SK-N-SH (cell line): ENCODE results near the gene MCRS1. TPM values are rescaled to one million over a fixed set of nuclear protein-coding genes. Genes with fewer than 3 reads are reported as not detected.

Source experiments
- CTCF ChIA-PET: fragments of 300-600, 350-600 bp; formaldehyde crosslinking; extraction: SDS; loops from one replicate; lab custom pipeline; 2021; lab: Yijun Ruan, JAX
- POLR2A ChIA-PET: fragments of 350-600 bp; sonication (Branson Sonifier 250); formaldehyde crosslinking; extraction: SDS; loops from one replicate; lab custom pipeline; 2020; ENCODE audit warnings: antibody characterized with exemption, inconsistent platforms; lab: Yijun Ruan, JAX
- DNase-seq: peaks from one replicate; pipeline ENCODE4 v3.0.0; 2012
- H2AFZ ChIP-seq: fragments of 200-600 bp; sonication (generic); 2 replicates; pipeline ENCODE4 v1.8.1; 2016; ENCODE audit warnings: antibody characterized with exemption, mild to moderate bottlenecking, low read depth
- H3F3A ChIP-seq: fragments of 200-600 bp; sonication (generic); replicated peaks from 2 replicates; pipeline ENCODE3; 2016; ENCODE audit warnings: antibody characterized with exemption, mild to moderate bottlenecking; ENCODE audit not compliant: insufficient read depth
- H3K27ac ChIP-seq, 2 experiments: fragments of 200-500 bp in 1 of 2; fragments of 200-600 bp in 1 of 2; sonication (Bioruptor generic) in 1 of 2; sonication (generic), shearing (Covaris generic) in 1 of 2; 2 replicates each; pipeline versions ENCODE4 v1.5.1 to v1.6.1; 2014 to 2016; ENCODE audit warnings: low read depth in 2 of 2, inconsistent platforms in 1 of 2, low read length in 1 of 2, mild to moderate bottlenecking in 1 of 2, mixed read lengths in 1 of 2
- H3K27me3 ChIP-seq: fragments of 200-600 bp; sonication (generic), shearing (Covaris generic); 2 replicates; pipeline ENCODE4 v1.6.1; 2016; ENCODE audit warnings: mixed run types; ENCODE audit not compliant: insufficient read depth
- H3K36me3 ChIP-seq, 2 experiments: fragments of 200-500 bp in 1 of 2; fragments of 200-600 bp in 1 of 2; sonication (Bioruptor generic) in 1 of 2; sonication (generic) in 1 of 2; replicated peaks in 1 of 2; 2 replicates each; pipeline versions ENCODE3 to v1.5.1; 2014 to 2016; ENCODE audit warnings: low read length in 1 of 2, mild to moderate bottlenecking in 1 of 2; ENCODE audit not compliant: insufficient read depth in 2 of 2, control insufficient read depth in 1 of 2
- H3K4me1 ChIP-seq, 2 experiments: fragments of 200-500 bp in 1 of 2; fragments of 200-600 bp in 1 of 2; sonication (Bioruptor generic) in 1 of 2; sonication (generic), shearing (Covaris generic) in 1 of 2; 2 replicates each; pipeline versions ENCODE4 v1.5.1 to v1.6.1; 2014 to 2016; ENCODE audit warnings: low read depth in 1 of 2, low read length in 1 of 2, mixed run types in 1 of 2; ENCODE audit not compliant: insufficient read depth in 2 of 2, control insufficient read depth in 1 of 2
- H3K4me2 ChIP-seq: fragments of 200-600 bp; sonication (generic), shearing (Covaris generic); 2 replicates; pipeline ENCODE4 v1.6.1; 2017; ENCODE audit warnings: mixed run types
- H3K4me3 ChIP-seq, 2 experiments: fragments of 200-500 bp in 1 of 2; fragments of 200-600 bp in 1 of 2; sonication (Bioruptor generic) in 1 of 2; sonication (generic), shearing (Covaris generic) in 1 of 2; 2 replicates each; pipeline versions ENCODE4 v1.5.1 to v1.8.1; 2014 to 2016; ENCODE audit warnings: low read depth in 2 of 2, inconsistent platforms in 1 of 2, low read length in 1 of 2, mild to moderate bottlenecking in 1 of 2, mixed read lengths in 1 of 2, moderate library complexity in 1 of 2
- H3K79me2 ChIP-seq: fragments of 200-600 bp; sonication (generic); 2 replicates; pipeline ENCODE4 v1.8.1; 2017; ENCODE audit warnings: mild to moderate bottlenecking; ENCODE audit not compliant: insufficient read depth
- H3K9ac ChIP-seq: fragments of 200-600 bp; sonication (generic); 2 replicates; pipeline ENCODE4 v1.6.1; 2017; ENCODE audit warnings: mixed run types
- H3K9me2 ChIP-seq: fragments of 200-600 bp; sonication (generic); 2 replicates; pipeline ENCODE4 v1.6.1; 2017; ENCODE audit warnings: mixed run types
- H3K9me3 ChIP-seq: fragments of 200-600 bp; sonication (generic); 2 replicates; pipeline ENCODE4 v1.6.1; 2017; ENCODE audit warnings: mixed run types, mild to moderate bottlenecking, moderate library complexity
- H4K20me1 ChIP-seq: fragments of 200-600 bp; sonication (generic); 2 replicates; pipeline ENCODE4 v1.6.1; 2017; ENCODE audit warnings: mild to moderate bottlenecking, mixed run types; ENCODE audit not compliant: insufficient read depth
- CHD2 ChIP-seq: fragments of 150-350 bp; IDR thresholded peaks from 2 replicates; pipeline ENCODE4 v1.6.1; 2018; ENCODE audit warnings: low read length; ENCODE audit not compliant: partially characterized antibody
- EP300 ChIP-seq, 2 experiments: IDR thresholded peaks; 2 replicates each; pipeline versions ENCODE4 v1.4.0 to v1.6.1; 2012; ENCODE audit warnings: borderline replicate concordance in 1 of 2, low read depth in 1 of 2, low read length in 1 of 2
- EZH2phosphoT487 ChIP-seq: fragments of 200-600 bp; sonication (generic); IDR thresholded peaks from 2 replicates; pipeline ENCODE4 v1.6.1; 2017; ENCODE audit warnings: low read depth, mixed run types, mild to moderate bottlenecking, antibody characterized with exemption, moderate library complexity, borderline replicate concordance
- FOSL2 ChIP-seq: IDR thresholded peaks from 2 replicates; pipeline ENCODE4 v1.4.0; 2012; ENCODE audit warnings: low read depth, mild to moderate bottlenecking, moderate library complexity, borderline replicate concordance
- GABPA ChIP-seq: IDR thresholded peaks from 2 replicates; pipeline ENCODE4 v1.4.0; 2012; ENCODE audit warnings: low read depth, mild to moderate bottlenecking
- IRF3 ChIP-seq: fragments of 150-350 bp; IDR thresholded peaks from 2 replicates; pipeline ENCODE4 v1.6.1; 2016; ENCODE audit warnings: mild to moderate bottlenecking, low read depth, low read length
- JUND ChIP-seq: IDR thresholded peaks from 2 replicates; pipeline ENCODE4 v1.4.0; 2012
- MEF2A ChIP-seq: IDR thresholded peaks from 2 replicates; pipeline ENCODE4 v1.4.0; 2012; ENCODE audit warnings: low read depth, borderline replicate concordance
- NRF1 ChIP-seq: IDR thresholded peaks from 2 replicates; pipeline ENCODE4 v1.6.1; 2012; ENCODE audit warnings: low read depth, mild to moderate bottlenecking, low read length
- RAD21 ChIP-seq: IDR thresholded peaks from 2 replicates; pipeline ENCODE4 v1.6.1; 2012; ENCODE audit warnings: mild to moderate bottlenecking, low read length
- RFX5 ChIP-seq: IDR thresholded peaks from 2 replicates; pipeline ENCODE4 v1.6.1; 2012; ENCODE audit warnings: mild to moderate bottlenecking, improper control_type of control experiment, low read length
- RXRA ChIP-seq: IDR thresholded peaks from 2 replicates; pipeline ENCODE4 v1.4.0; 2012; ENCODE audit warnings: low read depth, mild to moderate bottlenecking, borderline replicate concordance
- TAF1 ChIP-seq: IDR thresholded peaks from 2 replicates; pipeline ENCODE4 v1.6.1; 2012; ENCODE audit warnings: low read depth, mild to moderate bottlenecking, low read length, moderate library complexity, borderline replicate concordance
- USF2 ChIP-seq: fragments of 150-350 bp; IDR thresholded peaks from 2 replicates; pipeline ENCODE4 v1.6.1; 2017; ENCODE audit warnings: antibody characterized with exemption, low read length, low read depth, borderline replicate concordance
- YY1 ChIP-seq: IDR thresholded peaks from 2 replicates; pipeline ENCODE4 v1.4.0; 2012; ENCODE audit warnings: low read depth, mild to moderate bottlenecking
- WGBS: methylation state at CpG from one replicate; pipeline ENCODE4 v1.1.6; 2017; ENCODE audit warnings: low lambda C conversion rate; 5-methylcytosine and 5-hydroxymethylcytosine counted together
- polyA plus RNA-seq, 3 experiments: library from polyadenylated mRNA; depleted of rRNA; stranded (reverse); fragments of >200 nt; gene quantifications; 2 replicates each; pipeline ENCODE4 v1.2.3, GENCODE V29; 2012

MCRS1 gene
- polyA plus RNA-seq, 1 of the 3 experiments (the other 2 are of a cell fraction) = 107 TPM

GRCh38 chr12:49598527-49598926 is 30.6 kb upstream of the MCRS1 start:
- POLR2A ChIA-PET = no interaction called here
- Histone ChIP-seq H3K79me2 (no peaks in the 10 kb centered on the region), H4K20me1 (no peaks in the 10 kb centered on the region), H3K4me3 (no peak overlapping the region), H3K27ac (no peak overlapping the region), H2AFZ (no peak overlapping the region), H3K36me3 (peaks cover 0 to 4% of the 10 kb centered on the region in 2 experiments), H3K27me3 (no peaks in the 10 kb centered on the region), H3F3A (no peaks in the 10 kb centered on the region), H3K4me1 (no peaks in the 10 kb centered on the region; a peak in 1 of 4 replicates), H3K9ac (no peak overlapping the region), H3K9me3 (no peaks in the 10 kb centered on the region), H3K9me2 (no peaks in the 10 kb centered on the region), H3K4me2 (no peak overlapping the region)
- no peak for TF ChIP-seq MEF2A
- no peak for TF ChIP-seq YY1
- no peak for TF ChIP-seq USF2
- TF ChIP-seq RXRA = no peak
- no peak for TF ChIP-seq TAF1
- no peak for TF ChIP-seq CHD2
- DNase-seq = no peak
- CTCF ChIA-PET = interaction anchor here (0.8 kb wide), 1 partner anchor 18 kb away, joined by 4 read pairs; no protein-coding TSS in a partner anchor
- 85% methylated on average over 10 of the region's 10 CpGs for WGBS

GRCh38 chr12:49588721-49589516 is 21.0 kb upstream of the MCRS1 start:
- Histone ChIP-seq H3K9ac (no peak overlapping the region), H3K27ac (peak overlapping the region in 1 of 2 experiments; percentile 48; a peak in 1 of 4 replicates), H2AFZ (no peak overlapping the region), H3K9me2 (no peaks in the 10 kb centered on the region), H3K4me2 (no peak overlapping the region), H3K36me3 (peaks cover 22 to 29% of the 10 kb centered on the region in 2 experiments), H3K4me3 (no peak overlapping the region)
- ChIA-PET CTCF (interaction anchor here (1.0 to 2.0 kb wide), 3 partner anchors 8 to 230 kb away, joined by 3 to 8 read pairs (median 5); no protein-coding TSS in a partner anchor), POLR2A (no interaction called here)
- DNase-seq = no peak
- no peak for TF ChIP-seq NRF1
- TF ChIP-seq, all 33 proteins: peak for 0
- WGBS = 76% methylated on average over 3 of the region's 4 CpGs
- Histone ChIP-seq H3K27me3 (no peaks in the 10 kb centered on the region), H3F3A (no peaks in the 10 kb centered on the region), H3K9me3 (no peaks in the 10 kb centered on the region), H4K20me1 (no peaks in the 10 kb centered on the region), H3K79me2 (no peaks in the 10 kb centered on the region), H3K4me1 (peaks cover 0 to 12% of the 10 kb centered on the region in 2 experiments; a peak in 1 of 4 replicates)

- Histone ChIP-seq H3K27ac (peak overlapping the region in 1 of 2 experiments; percentile 48; a peak in 1 of 4 replicates), H3K9ac (no peak overlapping the region), H3K4me3 (no peak overlapping the region), H3K79me2 (no peaks in the 10 kb centered on the region; the same call in 1 of the 2 replicates), H3K4me2 (no peak overlapping the region), H3K4me1 (peaks cover 0 to 19% of the 10 kb centered on the region in 2 experiments; a peak in 1 of 4 replicates), H3K9me2 (no peaks in the 10 kb centered on the region), H2AFZ (no peak overlapping the region), H3F3A (no peaks in the 10 kb centered on the region), H4K20me1 (no peaks in the 10 kb centered on the region), H3K9me3 (no peaks in the 10 kb centered on the region), H3K27me3 (no peaks in the 10 kb centered on the region), H3K36me3 (peaks cover 28 to 33% of the 10 kb centered on the region in 2 experiments)
- no peak for DNase-seq
- TF ChIP-seq JUND (no peak), IRF3 (no peak), RFX5 (no peak), RAD21 (no peak), USF2 (no peak), FOSL2 (no peak), EP300 (IDR thresholded peaks at IDR 0.05; ENCODE audit: borderline replicate concordance in 1 of 2, low read depth in 1 of 2, low read length in 1 of 2) (no peak), MEF2A (no peak), GABPA (no peak), EZH2phosphoT487 (no peak)
- CTCF ChIA-PET = interaction anchor here (1.4 to 2.0 kb wide), 2 partner anchors 9 to 230 kb away, joined by 5 to 8 read pairs; no protein-coding TSS in a partner anchor
- 100% methylated on average over 6 of the region's 7 CpGs for WGBS
- POLR2A ChIA-PET = no interaction called here
Measured at GRCh38 chr12:49588281-49588680, 20.3 kb upstream of the MCRS1 start.
